Activated CD4-positive, alpha-beta T cell treated with anti-CD3 and anti-CD28 coated beads, Interleukin-2, amount 50 U/mL, for 4 hours (primary cell): Measurements from ENCODE around the gene COP1.

Source experiments
- DNase-seq, 2 experiments: peaks; one replicate each; pipeline ENCODE4 v3.0.0-alpha.2; 2020

The COP1 gene

GRCh38 chr1:176198413-176198812, 8.7 kb downstream of the COP1 start:
- DNase-seq, result no peak

- no peak for DNase-seq
Observed at GRCh38 chr1:176196728-176197127, 10.4 kb downstream of the COP1 start.

- no peak for DNase-seq
Observed at GRCh38 chr1:176195547-176195946, 11.5 kb downstream of the COP1 start.

GRCh38 chr1:176193663-176194062, 13.4 kb downstream of the COP1 start:
- no peak for DNase-seq

GRCh38 chr1:176193023-176193422, 14.1 kb downstream of the COP1 start:
- no peak for DNase-seq

GRCh38 chr1:176188604-176189003, 18.5 kb downstream of the COP1 start:
- no peak for DNase-seq

- DNase-seq, result no peak
Observed at GRCh38 chr1:176187001-176187400, 20.1 kb downstream of the COP1 start.

- DNase-seq, result no peak
Observed at GRCh38 chr1:176183618-176184017, 23.5 kb downstream of the COP1 start.

GRCh38 chr1:176178316-176178715, 28.8 kb downstream of the COP1 start:
- no peak for DNase-seq

- DNase-seq, result no peak
Observed at GRCh38 chr1:176177764-176178163, 29.3 kb downstream of the COP1 start.

- DNase-seq, result no peak
Observed at GRCh38 chr1:176174108-176174507, 33.0 kb downstream of the COP1 start.

- DNase-seq, result no peak
Observed at GRCh38 chr1:176172215-176172614, 34.9 kb downstream of the COP1 start.

- no peak for DNase-seq
Observed at GRCh38 chr1:176167210-176167609, 39.9 kb downstream of the COP1 start.

GRCh38 chr1:176165573-176165972, 41.5 kb downstream of the COP1 start:
- DNase-seq, result no peak

GRCh38 chr1:176164014-176164678, 42.9 kb downstream of the COP1 start:
- no peak for DNase-seq

- DNase-seq, result no peak
Observed at GRCh38 chr1:176159993-176160392, 47.1 kb downstream of the COP1 start.

- DNase-seq, result no peak
Observed at GRCh38 chr1:176157995-176158394, 49.1 kb downstream of the COP1 start.

- no peak for DNase-seq
Observed at GRCh38 chr1:176149939-176150807, 56.9 kb downstream of the COP1 start.

- no peak for DNase-seq
Observed at GRCh38 chr1:176144526-176144925, 62.6 kb downstream of the COP1 start.

- no peak for DNase-seq
Observed at GRCh38 chr1:176142973-176143372, 64.1 kb downstream of the COP1 start.

GRCh38 chr1:176141449-176141848, 65.6 kb downstream of the COP1 start:
- no peak for DNase-seq

GRCh38 chr1:176136891-176137290, 70.2 kb downstream of the COP1 start:
- DNase-seq, result no peak

GRCh38 chr1:176134666-176135065, 72.4 kb downstream of the COP1 start:
- no peak for DNase-seq

GRCh38 chr1:176122282-176122681, 84.8 kb downstream of the COP1 start:
- no peak for DNase-seq
